HCT116 (cell line): ENCODE results near the gene ANGPTL1. TPM values are rescaled to one million over a fixed set of nuclear protein-coding genes. Genes with fewer than 3 reads are reported as not detected.

Experiments
- ATAC-seq: fragments of 200-7000 bp; cut with Tn5 transposase; 2 replicates; pipeline ENCODE4 v1.9.1; 2020; ENCODE audit warnings: mild to moderate bottlenecking, moderate library complexity
- BruUV-seq: library from RNA; stranded (reverse); fragments of 400-500 nt; replicated peaks from 2 replicates; lab custom pipeline; 2021; lab: Mats Ljungman, UMichigan
- CTCF ChIA-PET: fragments of 300-600 bp; sonication (Branson Sonifier 250); formaldehyde crosslinking; loops from one replicate; lab custom pipeline; 2021; ENCODE audit warnings: antibody characterized with exemption; lab: Charles Lee
- POLR2A ChIA-PET: fragments of 300-600, 350-600 bp; sonication (Branson Sonifier 250); formaldehyde crosslinking; loops from one replicate; lab custom pipeline; 2021; ENCODE audit warnings: antibody characterized with exemption; lab: Charles Lee
- RAD21 ChIA-PET, 2 experiments: fragments of 300-600 bp; sonication (Branson Sonifier 250); formaldehyde crosslinking; loops; one replicate each; lab custom pipeline; 2023; ENCODE audit warnings: low total read pairs in 2 of 2; ENCODE audit not compliant: uncharacterized antibody in 2 of 2, unreplicated experiment in 2 of 2, low non-redundant PET in 1 of 2; lab: Charles Lee
- DNase-seq: peaks from one replicate; pipeline ENCODE4 v3.0.0-alpha.2; 2010; ENCODE audit warnings: low read depth, low spot score
- H2AFZ ChIP-seq: fragments of 200-600 bp; shearing (Covaris generic), sonication (generic); 2 replicates; pipeline ENCODE4 v1.6.1; 2017; ENCODE audit warnings: low read depth, mixed run types, mixed read lengths, antibody characterized with exemption, low read length; ENCODE audit not compliant: poor library complexity, severe bottlenecking
- H3K27ac ChIP-seq: 2 replicates; pipeline ENCODE4 v1.5.1; 2012; ENCODE audit warnings: low read depth, low read length
- H3K27me3 ChIP-seq: fragments of 200-600 bp; sonication (generic); 2 replicates; pipeline ENCODE4 v1.6.1; 2016; ENCODE audit warnings: mixed run types, low read length, mixed read lengths; ENCODE audit not compliant: insufficient read depth
- H3K36me3 ChIP-seq, 2 experiments: fragments of 200-500 bp in 1 of 2; fragments of 200-600 bp in 1 of 2; sonication (Bioruptor generic) in 1 of 2; sonication (generic) in 1 of 2; 2 replicates each; pipeline versions ENCODE4 v1.5.1 to v1.6.1; 2014 to 2016; ENCODE audit warnings: low read length in 2 of 2, inconsistent platforms in 1 of 2, mixed read lengths in 1 of 2, mixed run types in 1 of 2; ENCODE audit not compliant: insufficient read depth in 2 of 2, control insufficient read depth in 1 of 2
- H3K4me1 ChIP-seq, 2 experiments: fragments of 200-600 bp in 1 of 2; sonication (generic) in 1 of 2; 2 replicates each; pipeline versions ENCODE4 v1.5.1 to v1.6.1; 2012 to 2017; ENCODE audit warnings: low read length in 2 of 2, inconsistent platforms in 1 of 2, mild to moderate bottlenecking in 1 of 2, mixed read lengths in 1 of 2, mixed run types in 1 of 2, moderate library complexity in 1 of 2; ENCODE audit not compliant: insufficient read depth in 2 of 2, control insufficient read depth in 1 of 2
- H3K4me2 ChIP-seq: fragments of 200-600 bp; sonication (generic); 2 replicates; pipeline ENCODE4 v1.6.1; 2017; ENCODE audit warnings: mixed run types, low read length, mixed read lengths
- H3K4me3 ChIP-seq, 2 experiments: fragments of 200-600 bp in 1 of 2; sonication (generic) in 1 of 2; replicated peaks in 1 of 2; 2 replicates each; pipeline ENCODE4 v1.5.1; 2011 to 2016; ENCODE audit warnings: low read length in 2 of 2, control low read depth in 1 of 2, low read depth in 1 of 2, mild to moderate bottlenecking in 1 of 2, mixed read lengths in 1 of 2, mixed run types in 1 of 2
- H3K79me2 ChIP-seq: fragments of 200-600 bp; sonication (generic); 2 replicates; pipeline ENCODE4 v1.6.1; 2017; ENCODE audit warnings: mild to moderate bottlenecking, mixed run types, low read length, moderate library complexity, mixed read lengths; ENCODE audit not compliant: insufficient read depth
- H3K9ac ChIP-seq: fragments of 200-600 bp; sonication (generic); 2 replicates; pipeline ENCODE4 v1.6.1; 2016; ENCODE audit warnings: low read length, mixed read lengths
- H3K9me2 ChIP-seq: fragments of 200-600 bp; sonication (generic), shearing (Covaris generic); 2 replicates; pipeline ENCODE4 v1.6.1; 2017; ENCODE audit warnings: mixed run types, mild to moderate bottlenecking, moderate library complexity; ENCODE audit not compliant: insufficient read depth
- H3K9me3 ChIP-seq, 2 experiments: fragments of 200-500 bp in 1 of 2; fragments of 200-600 bp in 1 of 2; sonication (Bioruptor generic) in 1 of 2; sonication (generic) in 1 of 2; 2 replicates each; pipeline ENCODE4 v1.6.1; 2014 to 2017; ENCODE audit warnings: low read length in 2 of 2, mixed read lengths in 2 of 2, inconsistent platforms in 1 of 2, low read depth in 1 of 2, mild to moderate bottlenecking in 1 of 2, mixed run types in 1 of 2, moderate library complexity in 1 of 2; ENCODE audit not compliant: control insufficient read depth in 1 of 2, insufficient read depth in 1 of 2
- H4K20me1 ChIP-seq: fragments of 200-600 bp; sonication (generic), shearing (Covaris generic); 2 replicates; pipeline ENCODE4 v1.6.1; 2017; ENCODE audit warnings: mixed run types, mild to moderate bottlenecking, moderate library complexity; ENCODE audit not compliant: insufficient read depth
- CBX3 ChIP-seq: IDR thresholded peaks from 2 replicates; pipeline ENCODE4 v1.6.1; 2012; ENCODE audit warnings: low read depth
- CEBPB ChIP-seq: IDR thresholded peaks from 2 replicates; pipeline ENCODE4 v1.6.1; 2012; ENCODE audit warnings: low read depth
- EGR1 ChIP-seq: IDR thresholded peaks from 2 replicates; pipeline ENCODE4 v1.6.1; 2012; ENCODE audit warnings: low read depth
- ELF1 ChIP-seq: IDR thresholded peaks from 2 replicates; pipeline ENCODE4 v1.6.1; 2012; ENCODE audit warnings: low read depth, borderline replicate concordance
- EZH2 ChIP-seq: fragments of 200-600 bp; sonication (generic); IDR thresholded peaks from 2 replicates; pipeline ENCODE4 v1.6.1; 2017; ENCODE audit warnings: antibody characterized with exemption, mixed run types
- EZH2phosphoT487 ChIP-seq: fragments of 200-600 bp; IDR thresholded peaks from 2 replicates; pipeline ENCODE4 v1.6.1; 2018; ENCODE audit warnings: antibody characterized with exemption, borderline replicate concordance
- FOSL1 ChIP-seq: IDR thresholded peaks from 2 replicates; pipeline ENCODE4 v1.6.1; 2012; ENCODE audit warnings: low read depth
- JUND ChIP-seq: IDR thresholded peaks from 2 replicates; pipeline ENCODE4 v1.6.1; 2012
- MAX ChIP-seq: IDR thresholded peaks from 2 replicates; pipeline ENCODE4 v1.6.1; 2012
- POLR2A ChIP-seq: IDR thresholded peaks from 2 replicates; pipeline ENCODE4 v1.7.0; 2011; ENCODE audit warnings: borderline replicate concordance; ENCODE audit not compliant: insufficient read depth, insufficient read length; ENCODE audit errors: extremely low read depth
- RAD21 ChIP-seq: IDR thresholded peaks from 2 replicates; pipeline ENCODE4 v1.6.1; 2012; ENCODE audit warnings: low read depth, mild to moderate bottlenecking
- REST ChIP-seq: IDR thresholded peaks from 2 replicates; pipeline ENCODE4 v1.6.1; 2012; ENCODE audit warnings: low read depth
- SIN3A ChIP-seq: IDR thresholded peaks from 2 replicates; pipeline ENCODE4 v1.6.1; 2012; ENCODE audit warnings: low read depth
- SRF ChIP-seq: IDR thresholded peaks from 2 replicates; pipeline ENCODE4 v1.6.1; 2012; ENCODE audit warnings: low read depth
- TCF7L2 ChIP-seq: IDR thresholded peaks from 2 replicates; pipeline ENCODE4 v1.7.0; 2011; ENCODE audit warnings: borderline replicate concordance, inconsistent platforms; ENCODE audit not compliant: insufficient read depth, insufficient read length; ENCODE audit errors: extremely low read depth
- YY1 ChIP-seq: IDR thresholded peaks from 2 replicates; pipeline ENCODE4 v1.6.1; 2011; ENCODE audit warnings: low read length, low read depth, moderate library complexity, mild to moderate bottlenecking; ENCODE audit not compliant: insufficient replicate concordance; ENCODE audit errors: extremely low read depth
- ZBTB33 ChIP-seq: IDR thresholded peaks from 2 replicates; pipeline ENCODE4 v1.6.1; 2011; ENCODE audit warnings: mild to moderate bottlenecking, low read length, moderate library complexity; ENCODE audit not compliant: insufficient replicate concordance; ENCODE audit errors: extremely low read depth
- ZFX ChIP-seq: fragments of 450-650 bp; IDR thresholded peaks from 2 replicates; pipeline ENCODE4 v1.6.1; 2017
- intact Hi-C: fragments of 100-400 bp; cut with micrococcal nuclease; formaldehyde crosslinking; loops from 2 replicates; pipeline ENCODE4 v1.10.0; 2022
- total RNA-seq: library from RNA; stranded (reverse); gene quantifications from one replicate; pipeline ENCODE4 v1.2.1, GENCODE V29; 2021; ENCODE audit not compliant: unreplicated experiment

The ANGPTL1 gene
- total RNA-seq, 1 experiment from 2014 or later: 0.34 TPM

DNA sequence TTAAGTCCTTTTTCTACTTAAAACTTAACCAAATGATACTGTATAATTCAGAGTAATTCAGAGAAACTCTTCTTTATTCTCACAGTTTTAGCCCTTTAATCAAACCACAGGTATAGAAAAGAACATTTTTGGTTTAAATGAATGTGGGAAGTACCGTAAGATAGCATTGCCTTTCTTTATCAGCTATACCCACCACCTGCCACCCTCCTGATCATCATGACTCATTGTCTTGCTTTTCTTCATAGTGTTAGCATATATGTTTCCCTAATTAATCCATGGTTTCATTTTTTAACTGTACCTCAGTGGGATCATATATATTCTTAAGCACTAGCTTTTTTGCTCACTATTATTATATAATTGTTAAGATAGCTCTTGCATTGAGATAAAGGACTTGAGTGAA, 27.5 kb upstream of the ANGPTL1 start:
- H3K27me3 ChIP-seq: no peaks in the 10 kb centered on the region
- no peaks in the 10 kb centered on the region for H3K36me3 ChIP-seq
- no peaks in the 10 kb centered on the region for H3K9me2 ChIP-seq
- H3K9me3 ChIP-seq: no peaks in the 10 kb centered on the region
- BruUV-seq: no TSS peak
- no peak overlapping the region for H3K27ac ChIP-seq
- no peak for DNase-seq
- TF ChIP-seq CBX3 (no peak), SRF (no peak), POLR2A (no peak), YY1 (no peak), EZH2 (no peak), EGR1 (no peak), SIN3A (no peak), ZFX (no peak), FOSL1 (no peak), EZH2phosphoT487 (no peak), TCF7L2 (no peak)
- no peak overlapping the region for H3K9ac ChIP-seq
- ATAC-seq: no peak
- H3K4me3 ChIP-seq: no peak overlapping the region
- H3K4me1 ChIP-seq: no peaks in the 10 kb centered on the region
- no peak overlapping the region for H3K4me2 ChIP-seq
- no peak overlapping the region for H2AFZ ChIP-seq
- no peaks in the 10 kb centered on the region for H3K79me2 ChIP-seq
- no peaks in the 10 kb centered on the region for H4K20me1 ChIP-seq
- ChIA-PET POLR2A (no interaction called here), CTCF (no interaction called here), RAD21 (no interaction called here)
- intact Hi-C loops: no loop called here

- H3K9me3 ChIP-seq: no peaks in the 10 kb centered on the region
- no TSS peak for BruUV-seq
- ChIA-PET CTCF (no interaction called here), POLR2A (no interaction called here), RAD21 (no interaction called here)
- DNase-seq (no peak), ATAC-seq (no peak)
- no peaks in the 10 kb centered on the region for H3K9me2 ChIP-seq
- H3K79me2 ChIP-seq: no peaks in the 10 kb centered on the region
- intact Hi-C loops: no loop called here
- H3K4me3 ChIP-seq: no peak overlapping the region
- H3K9ac ChIP-seq: no peak overlapping the region
- H3K4me1 ChIP-seq: no peaks in the 10 kb centered on the region
- no peak overlapping the region for H3K4me2 ChIP-seq
- H3K36me3 ChIP-seq: no peaks in the 10 kb centered on the region
- no peaks in the 10 kb centered on the region for H4K20me1 ChIP-seq
- no peak overlapping the region for H2AFZ ChIP-seq
- no peaks in the 10 kb centered on the region for H3K27me3 ChIP-seq
- H3K27ac ChIP-seq: no peak overlapping the region
- TF ChIP-seq YY1: no peak
- TF ChIP-seq ZBTB33: no peak
- no peak for TF ChIP-seq REST
- no peak for TF ChIP-seq ELF1
- no peak for TF ChIP-seq ZFX
- no peak for TF ChIP-seq JUND
- no peak for TF ChIP-seq RAD21
- no peak for TF ChIP-seq EZH2
- no peak for TF ChIP-seq POLR2A
- TF ChIP-seq FOSL1: no peak
- no peak for TF ChIP-seq MAX
- TF ChIP-seq CEBPB: no peak
- TF ChIP-seq CBX3: no peak
These were observed 25.1 kb upstream of the ANGPTL1 start for GRCh38 chr1:178895928-178896327.
